T-helper 2 cell treated with Interferon-gamma antibody and Interleukin-4, amounts not matched to agents 5 μg/mL and 100 μg/mL, for 36 hours (primary cell): ENCODE results near the gene ARMH2.

Source experiments
- DNase-seq: peaks from one replicate; pipeline ENCODE4 v3.0.0; 2021; ENCODE audit warnings: low spot score
- H3K27ac Mint-ChIP-seq: one replicate; pipeline ENCODE4 v1.8.0; 2021; ENCODE audit warnings: mild to moderate bottlenecking, mixed read lengths
- H3K27me3 Mint-ChIP-seq: one replicate; pipeline ENCODE4 v1.8.0; 2021; ENCODE audit warnings: low read depth, mixed read lengths
- H3K36me3 Mint-ChIP-seq: one replicate; pipeline ENCODE4 v1.8.0; 2021; ENCODE audit warnings: low read depth, mixed read lengths
- H3K4me1 Mint-ChIP-seq: one replicate; pipeline ENCODE4 v1.8.0; 2021; ENCODE audit warnings: low read depth, mixed read lengths
- H3K4me3 Mint-ChIP-seq: one replicate; pipeline ENCODE4 v1.8.0; 2022; ENCODE audit warnings: mild to moderate bottlenecking, moderate library complexity, mixed read lengths
- H3K9me3 Mint-ChIP-seq: one replicate; pipeline ENCODE4 v1.8.0; 2021; ENCODE audit warnings: mixed read lengths

ARMH2 gene

GRCh38 chr6:24827970-24828369 is 29.3 kb upstream of the ARMH2 start:
- DNase-seq, result no peak
- H3K4me1 Mint-ChIP-seq, result no peaks in the 10 kb centered on the region
- no peak overlapping the region for H3K27ac Mint-ChIP-seq
- H3K4me3 Mint-ChIP-seq, result no peak overlapping the region
- H3K9me3 Mint-ChIP-seq, result no peaks in the 10 kb centered on the region
- no peaks in the 10 kb centered on the region for H3K27me3 Mint-ChIP-seq
- H3K36me3 Mint-ChIP-seq, result peaks cover 74% of the 10 kb centered on the region

DNA sequence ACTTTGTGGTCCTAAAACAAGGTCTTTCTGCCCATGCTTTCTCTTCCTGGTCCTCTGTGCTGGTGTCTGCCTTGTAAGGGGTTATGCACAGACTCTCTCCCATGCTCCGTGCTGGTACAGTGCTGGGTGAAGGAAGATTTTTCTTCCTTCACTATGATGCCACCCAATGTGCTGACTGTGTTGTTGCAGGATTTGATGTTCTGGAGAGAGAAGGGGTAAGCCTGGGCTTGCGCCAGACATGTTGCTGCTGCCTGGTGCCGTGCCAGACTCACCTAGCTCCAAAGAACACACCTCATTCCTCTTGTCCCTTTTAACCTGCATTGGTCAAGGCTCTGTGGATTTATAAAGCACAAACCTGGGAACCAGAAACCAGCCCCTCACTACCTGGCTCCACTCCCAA is 28.4 kb upstream of the ARMH2 start:
- Mint-ChIP-seq H3K36me3 (peaks cover 66% of the 10 kb centered on the region), H3K4me1 (no peaks in the 10 kb centered on the region), H3K27ac (no peak overlapping the region), H3K9me3 (no peaks in the 10 kb centered on the region), H3K4me3 (no peak overlapping the region), H3K27me3 (no peaks in the 10 kb centered on the region)
- DNase-seq, result no peak

DNA sequence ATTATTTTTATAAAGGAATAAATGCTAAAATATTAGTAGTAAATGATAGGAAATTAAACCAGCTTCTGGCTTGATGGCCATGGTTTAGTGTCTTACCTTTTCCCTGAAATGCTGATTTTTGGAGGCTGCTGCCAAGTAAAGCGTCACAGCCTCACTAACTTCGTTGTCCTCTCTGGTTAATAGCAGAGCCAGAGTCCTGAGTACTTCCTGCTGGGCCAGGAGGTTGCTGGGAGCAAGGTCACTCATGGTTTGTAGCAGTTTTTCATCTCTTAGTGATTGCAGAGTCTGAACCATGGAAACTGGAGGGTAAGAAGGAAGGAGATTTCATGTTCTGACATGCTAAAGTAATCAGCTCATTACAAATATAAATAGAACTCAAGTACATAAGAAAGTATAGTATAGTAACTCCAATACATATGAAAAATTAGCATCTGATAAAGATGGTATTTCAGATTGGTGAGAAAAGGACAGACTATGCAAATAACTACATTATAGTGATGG is 26.5 kb upstream of the ARMH2 start:
- Mint-ChIP-seq H3K4me3 (no peak overlapping the region), H3K27me3 (no peaks in the 10 kb centered on the region), H3K36me3 (peaks cover 61% of the 10 kb centered on the region), H3K27ac (no peak overlapping the region), H3K9me3 (no peaks in the 10 kb centered on the region), H3K4me1 (no peaks in the 10 kb centered on the region)
- DNase-seq, result no peak

DNA sequence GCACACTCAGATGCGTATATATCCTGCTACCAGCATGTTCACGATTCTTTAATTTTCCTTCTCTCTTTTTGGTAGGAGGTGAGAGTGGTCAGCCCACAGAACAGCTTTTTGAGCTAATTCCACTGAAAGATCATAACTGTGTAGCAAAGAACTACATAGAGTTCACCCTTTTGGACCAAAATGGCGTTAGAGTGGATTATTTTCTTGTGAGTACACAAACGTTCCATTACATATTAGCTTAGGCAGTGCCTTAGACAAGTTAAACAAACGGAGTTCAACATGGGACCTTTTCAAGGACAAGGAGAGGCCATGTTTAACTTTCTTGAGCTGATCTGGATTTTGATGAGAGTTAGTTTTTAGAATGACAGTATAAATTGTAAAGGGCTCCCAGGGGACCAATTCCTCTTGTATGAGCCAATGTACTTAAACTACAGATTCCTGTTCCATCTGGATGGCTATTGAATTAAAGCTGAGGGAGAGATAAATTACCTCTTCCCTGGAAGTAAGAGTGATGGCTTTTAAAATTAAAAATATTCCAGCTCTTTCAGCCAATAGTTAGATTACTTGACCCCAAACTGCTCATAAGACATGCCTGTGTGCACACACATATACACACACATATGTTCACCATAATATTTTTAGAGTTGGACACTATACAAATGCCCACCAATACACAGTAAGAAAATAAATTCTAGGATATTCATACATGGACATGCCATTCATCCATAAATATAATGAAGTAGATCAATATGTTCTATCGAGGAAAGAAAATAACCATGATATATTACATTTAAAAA is 25.6 kb upstream of the ARMH2 start:
- DNase-seq, result no peak
- H3K4me3 Mint-ChIP-seq, result no peak overlapping the region
- H3K4me1 Mint-ChIP-seq, result no peaks in the 10 kb centered on the region
- peaks cover 57% of the 10 kb centered on the region for H3K36me3 Mint-ChIP-seq
- H3K27ac Mint-ChIP-seq, result no peak overlapping the region
- H3K27me3 Mint-ChIP-seq, result no peaks in the 10 kb centered on the region
- H3K9me3 Mint-ChIP-seq, result no peaks in the 10 kb centered on the region

GRCh38 chr6:24823185-24823584 is 24.5 kb upstream of the ARMH2 start:
- peaks cover 59% of the 10 kb centered on the region for H3K36me3 Mint-ChIP-seq

DNA sequence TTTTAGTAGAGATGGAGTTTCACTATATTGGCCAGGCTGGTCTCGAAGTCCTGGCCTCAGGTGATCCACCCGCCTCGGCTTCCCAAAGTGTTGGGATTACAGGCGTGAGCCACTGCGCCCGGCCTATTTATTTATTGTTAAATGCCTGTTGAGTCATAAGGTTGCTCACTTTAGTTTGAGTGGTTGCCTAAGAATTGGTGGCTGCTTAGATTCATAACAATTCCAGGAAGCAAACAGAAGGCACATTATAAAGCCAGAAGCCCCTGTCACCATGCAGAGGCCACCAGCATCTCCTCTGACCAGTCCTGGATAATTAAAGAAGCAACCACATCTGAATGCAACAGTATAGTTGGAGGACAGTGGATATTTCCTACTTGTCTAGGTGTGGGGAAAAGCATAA is 24.0 kb upstream of the ARMH2 start:
- Mint-ChIP-seq H3K36me3 (peaks cover 58% of the 10 kb centered on the region), H3K27me3 (no peaks in the 10 kb centered on the region), H3K4me3 (no peak overlapping the region), H3K9me3 (no peaks in the 10 kb centered on the region), H3K27ac (no peak overlapping the region), H3K4me1 (no peaks in the 10 kb centered on the region)
- DNase-seq, result no peak

More at GRCh38 chr6:24823185-24823584, 24.5 kb upstream of the ARMH2 start:
- no peaks in the 10 kb centered on the region for H3K9me3 Mint-ChIP-seq
- no peaks in the 10 kb centered on the region for H3K4me1 Mint-ChIP-seq
- no peak overlapping the region for H3K27ac Mint-ChIP-seq
- no peaks in the 10 kb centered on the region for H3K27me3 Mint-ChIP-seq
- no peak overlapping the region for H3K4me3 Mint-ChIP-seq
- no peak for DNase-seq

DNA sequence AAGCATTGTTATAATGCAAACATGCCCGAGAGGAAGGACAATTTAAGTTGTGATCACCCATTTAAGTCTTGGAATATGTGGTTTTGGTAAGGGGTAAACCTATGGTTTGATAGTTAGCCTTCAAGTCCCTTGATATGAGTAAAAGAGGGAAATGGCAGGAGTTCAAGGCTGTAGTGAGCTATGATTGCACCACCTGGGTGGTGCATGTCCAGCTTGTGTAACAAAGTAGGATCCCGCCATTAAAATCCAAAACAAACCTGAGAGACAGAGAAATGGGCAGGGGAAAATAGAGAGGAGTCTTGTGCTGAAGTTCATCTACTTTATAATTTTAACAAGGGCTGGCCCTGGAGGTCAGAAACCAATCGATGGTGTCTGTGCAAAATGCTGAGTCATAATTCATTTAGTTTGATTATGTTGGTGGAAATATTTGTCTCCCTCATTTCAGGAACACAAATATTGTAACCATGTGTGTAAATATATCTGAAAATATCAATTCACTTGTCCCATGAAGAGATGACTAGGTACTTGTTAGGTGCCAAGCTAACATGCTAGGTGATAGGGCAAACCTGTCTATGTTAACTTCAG is 23.2 kb upstream of the ARMH2 start:
- Mint-ChIP-seq H3K4me1 (no peaks in the 10 kb centered on the region), H3K4me3 (no peak overlapping the region)

GRCh38 chr6:24818346-24818745 is 19.6 kb upstream of the ARMH2 start:
- Mint-ChIP-seq H3K4me3 (no peak overlapping the region), H3K27me3 (no peaks in the 10 kb centered on the region), H3K9me3 (no peaks in the 10 kb centered on the region), H3K27ac (no peak overlapping the region), H3K4me1 (no peaks in the 10 kb centered on the region), H3K36me3 (peaks cover 31% of the 10 kb centered on the region)
- no peak for DNase-seq

More for the DNA sequence above, 23.2 kb upstream of the ARMH2 start:
- Mint-ChIP-seq H3K36me3 (peaks cover 54% of the 10 kb centered on the region), H3K27ac (no peak overlapping the region), H3K9me3 (no peaks in the 10 kb centered on the region), H3K27me3 (no peaks in the 10 kb centered on the region)
- DNase-seq, result no peak

- no peak for DNase-seq
- Mint-ChIP-seq H3K9me3 (no peaks in the 10 kb centered on the region), H3K4me3 (no peak overlapping the region), H3K27me3 (no peaks in the 10 kb centered on the region), H3K36me3 (peaks cover 45% of the 10 kb centered on the region), H3K27ac (no peak overlapping the region), H3K4me1 (no peaks in the 10 kb centered on the region)
Observed at GRCh38 chr6:24809728-24810127, 11.0 kb upstream of the ARMH2 start.

DNA sequence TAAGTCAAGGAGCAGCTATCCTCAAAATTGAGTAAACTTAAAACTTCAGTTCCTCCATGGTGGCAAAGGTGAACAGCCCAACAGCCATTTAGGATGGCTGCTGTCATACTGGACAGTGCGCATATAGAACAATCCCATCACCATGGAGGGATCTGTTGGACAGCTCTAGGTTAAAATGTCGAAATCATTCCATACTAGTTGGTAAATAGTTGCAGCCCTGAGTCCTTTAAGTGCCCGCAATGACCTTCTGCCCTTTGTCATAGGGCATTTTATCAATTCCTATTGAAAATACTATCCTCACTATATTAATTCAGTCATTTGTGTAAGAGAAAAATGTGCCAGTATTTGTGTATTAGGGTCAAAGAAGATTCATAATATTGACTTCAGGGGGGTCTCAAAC is 8.9 kb upstream of the ARMH2 start:
- DNase-seq, result no peak
- H3K27me3 Mint-ChIP-seq, result no peaks in the 10 kb centered on the region
- no peak overlapping the region for H3K4me3 Mint-ChIP-seq
- peaks cover 56% of the 10 kb centered on the region for H3K36me3 Mint-ChIP-seq
- H3K9me3 Mint-ChIP-seq, result no peaks in the 10 kb centered on the region
- H3K4me1 Mint-ChIP-seq, result no peaks in the 10 kb centered on the region
- H3K27ac Mint-ChIP-seq, result no peak overlapping the region

DNA sequence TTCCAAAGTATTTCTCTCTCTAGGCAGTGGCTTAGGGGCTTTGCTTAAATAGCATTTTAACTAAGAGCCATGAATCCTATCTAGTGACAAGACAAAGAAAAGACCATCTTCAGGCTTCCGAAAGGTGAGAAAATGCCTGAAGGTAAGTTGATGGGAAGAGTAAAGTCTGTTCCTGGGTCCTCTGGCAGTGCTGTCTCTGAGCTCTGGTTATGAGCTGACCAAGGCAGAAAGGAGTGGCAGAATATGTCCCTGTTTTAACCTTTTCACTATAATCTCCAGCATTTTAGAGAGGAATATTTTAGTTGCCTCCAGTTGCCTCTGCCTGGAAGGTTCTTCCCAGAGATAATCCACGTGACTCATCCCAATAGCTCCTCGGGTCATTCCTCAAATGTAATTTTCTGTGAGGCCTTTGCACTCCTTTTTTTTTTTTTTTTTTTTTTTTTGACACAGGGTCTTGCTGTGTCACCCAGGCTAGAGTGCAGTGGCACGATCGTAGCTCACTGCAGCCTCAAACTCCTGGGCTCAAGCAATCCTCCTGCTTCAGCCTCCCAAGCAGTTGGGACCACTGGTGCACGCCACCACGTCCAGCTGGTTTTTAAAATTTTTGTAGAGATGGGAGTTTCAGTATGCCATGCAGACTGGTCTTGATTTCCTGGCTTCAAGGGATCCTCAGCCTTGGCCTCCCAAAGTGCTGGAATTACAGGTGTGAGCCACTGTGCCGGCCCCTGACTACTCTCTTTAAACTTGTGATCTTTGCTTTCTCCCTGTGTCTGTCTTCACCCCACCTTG is 3.7 kb upstream of the ARMH2 start:
- no peaks in the 10 kb centered on the region for H3K9me3 Mint-ChIP-seq
- peak overlapping the region; percentile 21 for H3K27ac Mint-ChIP-seq
- peaks cover 6% of the 10 kb centered on the region for H3K4me1 Mint-ChIP-seq
- no peak overlapping the region for H3K4me3 Mint-ChIP-seq
- H3K36me3 Mint-ChIP-seq, result peaks cover 43% of the 10 kb centered on the region
- no peaks in the 10 kb centered on the region for H3K27me3 Mint-ChIP-seq
- DNase-seq, result no peak

GRCh38 chr6:24799541-24799915 is 811 bp upstream of the ARMH2 start:
- H3K4me3 Mint-ChIP-seq, result no peak overlapping the region

GRCh38 chr6:24797596-24798216 is 1.0 kb downstream of the ARMH2 start:
- no peaks in the 10 kb centered on the region for H3K9me3 Mint-ChIP-seq
- no peak overlapping the region for H3K4me3 Mint-ChIP-seq
- peaks cover 10% of the 10 kb centered on the region for H3K36me3 Mint-ChIP-seq
- no peak for DNase-seq
- H3K27ac Mint-ChIP-seq, result no peak overlapping the region
- H3K27me3 Mint-ChIP-seq, result no peaks in the 10 kb centered on the region
- H3K4me1 Mint-ChIP-seq, result peaks cover 6% of the 10 kb centered on the region

More at GRCh38 chr6:24799541-24799915, 811 bp upstream of the ARMH2 start:
- DNase-seq, result no peak
- Mint-ChIP-seq H3K9me3 (no peaks in the 10 kb centered on the region), H3K27ac (no peak overlapping the region), H3K4me1 (peaks cover 6% of the 10 kb centered on the region), H3K36me3 (peaks cover 18% of the 10 kb centered on the region), H3K27me3 (no peaks in the 10 kb centered on the region)
